ENCODE results near the gene PFDN2. TPM values are rescaled to one million over a fixed set of nuclear protein-coding genes. Genes with fewer than 3 reads are reported as not detected.

The PFDN2 gene
- total and polyA plus RNA-seq, 2 of the 4 experiments (the other 2 are of a cell fraction), result 62.4 to 179 TPM

DNA sequence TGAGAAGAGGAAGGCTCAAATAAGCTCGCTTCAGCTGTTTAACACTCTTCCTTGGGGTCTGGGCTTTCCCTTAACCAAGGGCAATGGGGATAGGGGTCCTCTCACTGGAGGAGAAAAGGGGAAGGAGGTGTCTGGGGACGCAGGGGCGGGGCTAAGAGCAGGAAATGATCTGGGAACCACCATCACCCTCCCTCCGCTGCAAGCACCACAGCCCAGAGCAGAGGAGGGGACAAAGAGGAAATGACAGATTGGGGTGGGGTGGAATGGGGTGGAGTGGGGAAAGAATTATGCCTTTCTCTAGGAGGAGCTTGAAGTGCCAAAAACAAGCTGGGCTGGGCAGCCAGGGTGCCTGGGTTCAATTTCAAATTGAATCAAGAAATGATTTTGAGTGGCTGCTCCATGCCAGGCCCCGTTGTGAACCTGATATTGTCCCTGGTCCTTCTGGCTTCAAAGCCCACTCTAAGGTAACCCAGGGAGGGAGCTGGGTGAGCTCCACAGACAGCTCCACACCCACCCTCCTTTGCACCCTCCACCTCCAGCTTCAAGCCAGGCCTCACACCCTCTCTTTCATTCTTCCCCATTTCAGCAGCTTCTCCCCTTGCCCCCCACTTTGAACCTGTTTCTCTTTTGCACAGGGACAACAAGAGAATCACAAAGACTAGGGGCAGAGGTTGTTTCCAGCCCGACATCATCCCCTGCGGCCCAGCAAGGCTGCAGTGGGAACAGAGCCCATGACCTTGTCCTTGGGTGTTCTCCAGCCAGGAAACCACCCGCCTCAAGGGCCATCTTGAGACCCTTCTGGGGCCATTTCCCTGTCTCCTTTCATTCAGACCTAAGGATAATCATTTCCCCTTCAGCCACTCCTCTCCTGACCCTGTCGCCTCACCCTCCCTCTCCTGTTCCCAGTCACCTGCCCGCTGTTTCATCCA lies 49.3 kb downstream of the PFDN2 start (continued):
- TF ChIP-seq CHD1 (IDR thresholded peaks at IDR 0.05; ENCODE audit: low read depth, low read length), result no peak

DNA sequence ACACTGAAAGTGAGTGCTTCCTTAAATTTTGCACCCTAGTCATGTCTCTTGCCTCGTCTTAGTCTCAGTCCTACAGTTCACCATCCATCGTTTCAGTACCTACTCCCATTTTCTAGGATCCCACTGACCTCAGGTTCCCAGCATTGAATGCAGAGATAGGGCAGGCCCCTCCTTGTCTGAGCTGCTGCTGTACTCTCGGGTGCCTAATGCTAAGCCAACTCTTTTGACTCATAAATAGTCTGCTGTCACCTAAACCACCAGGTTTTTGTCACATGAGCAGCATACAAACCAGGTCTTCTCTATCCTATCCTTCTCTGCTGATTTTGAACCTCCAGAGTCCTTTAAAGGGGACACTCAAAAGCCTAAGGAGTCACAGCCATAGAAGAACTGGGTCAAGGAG lies 51.1 kb downstream of the PFDN2 start:
- CTCF ChIA-PET, result no interaction called here
- 60% methylated on average over 1 of the region's 3 CpGs; no CpG with 5 or more reads in 1 of the 2 experiments for WGBS, 2 experiments (ENCODE audit: extremely low coverage in 2 of 2, insufficient read length in 1 of 2)

More for the DNA sequence above, 51.1 kb downstream of the PFDN2 start:
- Histone ChIP-seq H2BK5ac (ENCODE audit: low read depth, low read length, poor library complexity, severe bottlenecking) (no peak overlapping the region), H4K8ac (ENCODE audit: low read depth in 2 of 2, low read length in 2 of 2) (no peak overlapping the region), H4K20me1 (ENCODE audit: insufficient read depth, low read length) (no peaks in the 10 kb centered on the region), H3K4me2 (ENCODE audit: low read depth, low read length) (no peak overlapping the region), H3K18ac (ENCODE audit: low read depth, low read length) (no peak overlapping the region), H2BK20ac (ENCODE audit: low read depth, low read length) (no peak overlapping the region), H3K79me1 (ENCODE audit: low read depth in 1 of 2, low read length in 2 of 2) (no peaks in the 10 kb centered on the region), H3K9ac (ENCODE audit: low read depth, low read length) (no peak overlapping the region), H3K27me3 (ENCODE audit: control insufficient read depth, insufficient read depth, low read length) (peaks cover 4% of the 10 kb centered on the region), H3K27ac (ENCODE audit: insufficient read depth, low read length) (no peak overlapping the region), H2BK15ac (ENCODE audit: low read depth, low read length) (no peak overlapping the region), H2AK5ac (ENCODE audit: low read depth, low read length) (no peak overlapping the region), H3K4ac (ENCODE audit: low read depth, low read length) (no peak overlapping the region), H3K4me1 (ENCODE audit: control insufficient read depth, insufficient read depth, low read length) (no peaks in the 10 kb centered on the region), H3K9me3 (ENCODE audit: control insufficient read depth, insufficient read depth, low read length) (no peaks in the 10 kb centered on the region), H3K23ac (ENCODE audit: low read depth, low read length) (no peak overlapping the region), H2AFZ (replicated peaks; ENCODE audit: low read length, poor library complexity) (no peak overlapping the region), H2BK120ac (ENCODE audit: low read depth, low read length) (no peak overlapping the region), H3K9me1 (ENCODE audit: insufficient read depth, low read length) (no peaks in the 10 kb centered on the region), H4K91ac (ENCODE audit: insufficient read depth, low read depth, low read length) (no peak overlapping the region), H2AK9ac (replicated peaks; ENCODE audit: low read depth, low read length, poor library complexity) (no peak overlapping the region), H3K14ac (replicated peaks; ENCODE audit: low read depth, low read length) (no peak overlapping the region), H3K36me3 (ENCODE audit: control insufficient read depth, insufficient read depth, low read length) (no peaks in the 10 kb centered on the region), H3K4me3 (ENCODE audit: insufficient read depth, low read depth, low read length) (no peak overlapping the region), H3K56ac (ENCODE audit: extremely low read depth, insufficient read depth, low read length) (no peak overlapping the region), H4K5ac (ENCODE audit: low read depth, low read length) (no peak overlapping the region)
- intact Hi-C loops (cut with micrococcal nuclease), result no loop called here
- BruUV-seq (replicated peaks), result no TSS peak
- POLR2A ChIA-PET (ENCODE audit: unreplicated experiment), result no interaction called here
- no peak for TF ChIP-seq POLR2A (IDR thresholded peaks at IDR 0.05; ENCODE audit: low read depth, low read length)
- TF ChIP-seq RAD21 (IDR thresholded peaks at IDR 0.05; ENCODE audit: low read length), result no peak
- TF ChIP-seq SMC3 (IDR thresholded peaks at IDR 0.05; ENCODE audit: low read depth, low read length), result no peak
- TF ChIP-seq, protein P1, sequence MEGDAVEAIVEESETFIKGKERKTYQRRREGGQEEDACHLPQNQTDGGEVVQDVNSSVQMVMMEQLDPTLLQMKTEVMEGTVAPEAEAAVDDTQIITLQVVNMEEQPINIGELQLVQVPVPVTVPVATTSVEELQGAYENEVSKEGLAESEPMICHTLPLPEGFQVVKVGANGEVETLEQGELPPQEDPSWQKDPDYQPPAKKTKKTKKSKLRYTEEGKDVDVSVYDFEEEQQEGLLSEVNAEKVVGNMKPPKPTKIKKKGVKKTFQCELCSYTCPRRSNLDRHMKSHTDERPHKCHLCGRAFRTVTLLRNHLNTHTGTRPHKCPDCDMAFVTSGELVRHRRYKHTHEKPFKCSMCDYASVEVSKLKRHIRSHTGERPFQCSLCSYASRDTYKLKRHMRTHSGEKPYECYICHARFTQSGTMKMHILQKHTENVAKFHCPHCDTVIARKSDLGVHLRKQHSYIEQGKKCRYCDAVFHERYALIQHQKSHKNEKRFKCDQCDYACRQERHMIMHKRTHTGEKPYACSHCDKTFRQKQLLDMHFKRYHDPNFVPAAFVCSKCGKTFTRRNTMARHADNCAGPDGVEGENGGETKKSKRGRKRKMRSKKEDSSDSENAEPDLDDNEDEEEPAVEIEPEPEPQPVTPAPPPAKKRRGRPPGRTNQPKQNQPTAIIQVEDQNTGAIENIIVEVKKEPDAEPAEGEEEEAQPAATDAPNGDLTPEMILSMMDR (conservative IDR thresholded peaks at IDR 0.05; ENCODE audit: low read depth, low read length), result no peak
- TF ChIP-seq RFX5 (IDR thresholded peaks at IDR 0.05; ENCODE audit: low read depth, low read length), result no peak
- no peak for TF ChIP-seq RCOR1 (IDR thresholded peaks at IDR 0.05; ENCODE audit: insufficient replicate concordance, low read length)
- TF ChIP-seq CHD1 (IDR thresholded peaks at IDR 0.05; ENCODE audit: low read depth, low read length), result no peak
- TF ChIP-seq, protein P2, sequence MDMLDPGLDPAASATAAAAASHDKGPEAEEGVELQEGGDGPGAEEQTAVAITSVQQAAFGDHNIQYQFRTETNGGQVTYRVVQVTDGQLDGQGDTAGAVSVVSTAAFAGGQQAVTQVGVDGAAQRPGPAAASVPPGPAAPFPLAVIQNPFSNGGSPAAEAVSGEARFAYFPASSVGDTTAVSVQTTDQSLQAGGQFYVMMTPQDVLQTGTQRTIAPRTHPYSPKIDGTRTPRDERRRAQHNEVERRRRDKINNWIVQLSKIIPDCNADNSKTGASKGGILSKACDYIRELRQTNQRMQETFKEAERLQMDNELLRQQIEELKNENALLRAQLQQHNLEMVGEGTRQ (IDR thresholded peaks at IDR 0.05; ENCODE audit: low read depth, low read length), result no peak
- TF ChIP-seq MAFK (IDR thresholded peaks at IDR 0.05; ENCODE audit: low read depth, low read length), result no peak
- no peak for TF ChIP-seq MAZ (IDR thresholded peaks at IDR 0.05; ENCODE audit: borderline replicate concordance, low read depth, low read length)
- TF ChIP-seq NFE2L2 (IDR thresholded peaks at IDR 0.05; ENCODE audit: low read depth, low read length), result no peak
- DNase-seq (no peak), ATAC-seq (ENCODE audit: low read depth) (no peak)
- in situ Hi-C loops (cut with MboI; ENCODE audit: low sequenced_read_pairs), result no loop called here
- dilution Hi-C loops (cut with HindIII; ENCODE audit: low sequenced_read_pairs, unreplicated experiment), result no loop called here
